ENCODE data around the gene GFOD1.
"Not testable (repeated sequence)": the region's sequence is repeated elsewhere in the genome, so short reads cannot be mapped to it uniquely, and the experiment has no call there.

The GFOD1 gene

GRCh38 chr6:13437218-13437996 is 50.0 kb downstream of the GFOD1 start:
- no peak for DNase-seq

GRCh38 chr6:13436399-13437217 is 50.8 kb downstream of the GFOD1 start:
- DNase-seq = no peak

- DNase-seq = no peak
Observed at GRCh38 chr6:13435477-13436246, 51.7 kb downstream of the GFOD1 start.

GRCh38 chr6:13434777-13435176 is 52.6 kb downstream of the GFOD1 start:
- DNase-seq = no peak

GRCh38 chr6:13434135-13434775 is 53.1 kb downstream of the GFOD1 start:
- DNase-seq = not testable (repeated sequence)

- DNase-seq = no peak
Observed at GRCh38 chr6:13433709-13434121, 53.7 kb downstream of the GFOD1 start.

- no peak for DNase-seq
Observed at GRCh38 chr6:13432526-13433184, 54.7 kb downstream of the GFOD1 start.

GRCh38 chr6:13431861-13432465 is 55.4 kb downstream of the GFOD1 start:
- DNase-seq = no peak

- DNase-seq = no peak
Observed at GRCh38 chr6:13431059-13431656, 56.2 kb downstream of the GFOD1 start.

GRCh38 chr6:13429406-13429753 is 58.0 kb downstream of the GFOD1 start:
- no peak for DNase-seq

- DNase-seq = no peak
Observed at GRCh38 chr6:13428583-13429405, 58.6 kb downstream of the GFOD1 start.

GRCh38 chr6:13427801-13428582 is 59.4 kb downstream of the GFOD1 start:
- no peak for DNase-seq

GRCh38 chr6:13427316-13427715 is 60.1 kb downstream of the GFOD1 start:
- no peak for DNase-seq

GRCh38 chr6:13425943-13426931 is 61.2 kb downstream of the GFOD1 start:
- no peak for DNase-seq

GRCh38 chr6:13425270-13425873 is 62.0 kb downstream of the GFOD1 start:
- no peak for DNase-seq

GRCh38 chr6:13423252-13423651 is 64.1 kb downstream of the GFOD1 start:
- DNase-seq = no peak

GRCh38 chr6:13422681-13423221 is 64.6 kb downstream of the GFOD1 start:
- no peak for DNase-seq
